GM19099 (cell line): Measurements from ENCODE around the gene EEF1B2.

Experiments
- POLR2A ChIP-seq: IDR thresholded peaks from 3 replicates; pipeline ENCODE4 v1.6.1; 2011; ENCODE audit warnings: low read depth; ENCODE audit not compliant: insufficient read length; ENCODE audit errors: extremely low read depth

Gene EEF1B2

GRCh38 chr2:206159346-206160124 is at the start of gene EEF1B2, which contains the start of gene NDUFS1:
TSS of gene EEF1B2 (plus strand) at chr2:206159895. CDS start at chr2:206159980, 85 bp downstream.
TSS of gene NDUFS1 (minus strand) at chr2:206159444. CDS start at chr2:206153678, 5,766 bp downstream.
- TF ChIP-seq POLR2A = peak; percentile 65

GRCh38 chr2:206112108-206112507 is 47.6 kb upstream of the EEF1B2 start:
- no peak for TF ChIP-seq POLR2A

GRCh38 chr2:206112846-206113547 is 46.7 kb upstream of the EEF1B2 start:
- no peak for TF ChIP-seq POLR2A

- no peak for TF ChIP-seq POLR2A
These were observed 44.6 kb upstream of the EEF1B2 start for GRCh38 chr2:206115026-206115578.

GRCh38 chr2:206116278-206116677 is 43.4 kb upstream of the EEF1B2 start:
- no peak for TF ChIP-seq POLR2A

- no peak for TF ChIP-seq POLR2A
These were observed 33.8 kb upstream of the EEF1B2 start for GRCh38 chr2:206125901-206126300.

GRCh38 chr2:206127656-206128055 is 32.0 kb upstream of the EEF1B2 start:
- TF ChIP-seq POLR2A = no peak

GRCh38 chr2:206143451-206143850 is 16.2 kb upstream of the EEF1B2 start:
- no peak for TF ChIP-seq POLR2A

GRCh38 chr2:206144383-206144782 is 15.3 kb upstream of the EEF1B2 start:
- TF ChIP-seq POLR2A = no peak

- TF ChIP-seq POLR2A = no peak
These were observed 14.0 kb upstream of the EEF1B2 start for GRCh38 chr2:206145665-206146064.

- TF ChIP-seq POLR2A = no peak
These were observed 10.4 kb upstream of the EEF1B2 start for GRCh38 chr2:206149330-206149729.

- no peak for TF ChIP-seq POLR2A
These were observed 9.5 kb upstream of the EEF1B2 start for GRCh38 chr2:206150168-206150567.

- no peak for TF ChIP-seq POLR2A
These were observed 9.1 kb upstream of the EEF1B2 start for GRCh38 chr2:206150631-206151030.

- TF ChIP-seq POLR2A = no peak
These were observed 5.5 kb upstream of the EEF1B2 start for GRCh38 chr2:206154197-206154596.

GRCh38 chr2:206158563-206159345 is 941 bp upstream of the EEF1B2 start:
- TF ChIP-seq POLR2A = no peak
